ENCODE data around the gene CYRIA.
A peak's percentile ranks its signal among the peaks of the same experiment; 100 is the strongest.

CYRIA gene

DNA sequence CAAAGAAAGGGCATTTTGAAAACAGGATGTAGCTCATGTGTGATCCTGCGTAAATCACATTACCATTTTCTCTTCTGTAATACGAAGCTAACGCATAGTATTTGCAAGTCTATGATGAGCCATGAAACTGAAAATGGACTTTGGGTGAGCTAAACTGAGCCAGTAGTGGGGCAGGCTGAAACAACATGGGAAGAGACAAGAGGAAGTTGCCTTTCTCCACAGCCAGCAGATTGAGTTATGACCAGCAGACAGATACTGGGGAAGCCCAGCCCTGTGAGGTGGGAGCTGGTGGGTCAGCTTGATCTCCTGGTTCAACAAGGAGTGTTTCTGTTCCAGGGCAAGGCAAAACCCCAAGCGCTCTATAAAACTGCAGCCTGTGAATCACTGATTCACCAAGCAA is 11.8 kb downstream of the CYRIA start:
- no peak overlapping the region for H3K4me3 ChIP-seq (ENCODE audit: low read depth, low read length)
- DNase-seq (ENCODE audit: low read depth), result no peak

DNA sequence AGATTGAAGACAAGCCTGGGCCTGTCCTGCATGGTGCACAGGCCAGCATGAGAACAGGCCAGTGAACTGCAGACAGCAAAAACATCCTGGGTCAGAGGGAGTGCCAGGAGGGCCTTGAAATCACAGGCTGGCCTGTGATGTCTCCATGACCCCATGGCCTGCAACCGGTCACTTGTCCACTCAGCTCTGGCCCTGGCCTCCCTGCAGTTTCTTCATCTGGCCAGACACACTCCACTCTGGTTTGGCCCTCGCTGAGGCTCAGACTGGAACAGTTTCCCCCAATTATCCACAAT is 12.6 kb downstream of the CYRIA start:
- H3K4me3 ChIP-seq (ENCODE audit: low read depth, low read length), result no peak overlapping the region

DNA sequence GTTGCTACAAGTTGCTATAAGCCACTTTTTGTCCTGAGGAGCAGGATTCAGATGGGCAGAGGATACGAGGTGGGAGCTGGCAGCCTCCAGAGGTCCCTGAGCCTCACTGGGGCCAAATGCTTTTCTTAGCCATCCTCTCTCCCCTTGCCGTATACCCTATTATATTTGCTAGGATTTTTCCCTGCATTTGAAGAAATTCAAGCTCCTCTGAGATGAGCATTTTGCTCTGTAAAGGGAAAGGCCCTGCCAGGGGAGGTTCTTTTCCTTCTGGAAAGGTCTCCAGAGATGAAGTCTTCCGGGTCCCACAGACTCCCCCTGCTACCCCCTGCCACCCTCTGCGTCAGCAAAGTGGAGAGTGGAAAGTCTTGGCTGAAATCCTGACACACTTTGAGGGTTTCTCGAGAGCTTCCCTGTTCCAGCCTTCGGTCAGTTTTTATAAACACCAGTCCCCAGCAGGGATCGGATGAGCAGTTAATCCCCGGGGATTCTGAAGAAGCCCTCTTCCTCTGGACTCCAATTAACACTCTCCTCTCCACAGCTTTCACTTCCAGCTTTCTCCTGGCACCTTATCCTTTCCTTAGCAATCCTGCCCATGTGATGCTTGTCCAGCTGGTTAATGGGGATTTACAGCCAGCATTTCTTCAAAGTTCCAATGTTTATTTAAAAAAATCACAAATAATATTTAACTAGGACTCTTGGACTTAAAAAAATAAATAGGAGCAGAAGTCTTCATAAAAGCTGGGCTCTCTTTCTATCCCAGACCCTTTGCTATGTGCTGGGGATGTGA is 13.1 kb downstream of the CYRIA start:
- H3K4me3 ChIP-seq (ENCODE audit: low read depth, low read length), result no peak overlapping the region
- no peak for DNase-seq (ENCODE audit: low read depth)

More for the DNA sequence above, 12.6 kb downstream of the CYRIA start:
- no peak for DNase-seq (ENCODE audit: low read depth)

DNA sequence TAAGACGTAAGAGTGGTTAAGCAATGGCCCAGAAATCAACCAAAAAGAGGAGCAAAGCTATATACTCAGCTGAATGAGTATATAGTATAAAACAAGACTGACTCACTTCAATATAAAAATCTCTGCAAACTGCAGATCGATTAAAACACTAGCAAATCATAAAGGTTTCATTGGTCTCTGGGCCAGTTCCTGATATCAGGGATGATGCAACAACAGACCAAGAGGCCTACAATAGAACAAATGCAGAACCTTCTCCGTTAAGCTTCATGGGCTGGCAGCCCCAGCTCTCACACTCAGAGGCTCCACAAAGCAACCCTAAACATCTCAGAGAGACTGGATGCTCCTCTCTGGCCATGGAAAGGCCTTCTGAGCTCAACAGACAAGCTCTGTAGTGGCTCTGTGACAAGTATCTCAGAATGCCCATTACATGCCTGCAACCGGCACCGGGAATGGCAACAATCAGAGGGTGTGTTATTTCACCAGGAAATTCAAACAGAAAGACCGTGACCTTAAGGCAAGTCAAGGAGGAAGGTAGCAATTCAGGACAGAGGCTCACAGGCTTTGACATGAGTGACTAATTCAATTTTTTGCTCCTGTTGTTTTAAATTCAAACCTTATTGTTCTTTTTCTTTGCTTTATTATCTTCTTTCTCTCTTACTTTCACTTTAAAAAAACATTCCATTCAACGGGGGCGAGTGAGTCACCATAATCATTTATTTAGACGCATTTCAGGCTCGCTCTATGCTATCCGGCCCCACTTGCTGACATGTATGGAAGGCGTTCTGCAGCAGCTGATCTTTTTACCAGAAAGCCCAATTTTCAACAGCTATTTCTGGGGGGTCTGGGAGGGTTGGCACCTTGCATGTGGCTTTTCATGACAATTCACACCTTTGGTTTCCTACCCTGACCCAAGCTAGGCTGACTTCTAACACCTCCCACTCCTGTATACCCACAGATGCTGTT is 15.1 kb downstream of the CYRIA start:
- no peak for DNase-seq (ENCODE audit: low read depth)
- peak overlapping the region; percentile 25 for H3K4me3 ChIP-seq (ENCODE audit: low read depth, low read length)

DNA sequence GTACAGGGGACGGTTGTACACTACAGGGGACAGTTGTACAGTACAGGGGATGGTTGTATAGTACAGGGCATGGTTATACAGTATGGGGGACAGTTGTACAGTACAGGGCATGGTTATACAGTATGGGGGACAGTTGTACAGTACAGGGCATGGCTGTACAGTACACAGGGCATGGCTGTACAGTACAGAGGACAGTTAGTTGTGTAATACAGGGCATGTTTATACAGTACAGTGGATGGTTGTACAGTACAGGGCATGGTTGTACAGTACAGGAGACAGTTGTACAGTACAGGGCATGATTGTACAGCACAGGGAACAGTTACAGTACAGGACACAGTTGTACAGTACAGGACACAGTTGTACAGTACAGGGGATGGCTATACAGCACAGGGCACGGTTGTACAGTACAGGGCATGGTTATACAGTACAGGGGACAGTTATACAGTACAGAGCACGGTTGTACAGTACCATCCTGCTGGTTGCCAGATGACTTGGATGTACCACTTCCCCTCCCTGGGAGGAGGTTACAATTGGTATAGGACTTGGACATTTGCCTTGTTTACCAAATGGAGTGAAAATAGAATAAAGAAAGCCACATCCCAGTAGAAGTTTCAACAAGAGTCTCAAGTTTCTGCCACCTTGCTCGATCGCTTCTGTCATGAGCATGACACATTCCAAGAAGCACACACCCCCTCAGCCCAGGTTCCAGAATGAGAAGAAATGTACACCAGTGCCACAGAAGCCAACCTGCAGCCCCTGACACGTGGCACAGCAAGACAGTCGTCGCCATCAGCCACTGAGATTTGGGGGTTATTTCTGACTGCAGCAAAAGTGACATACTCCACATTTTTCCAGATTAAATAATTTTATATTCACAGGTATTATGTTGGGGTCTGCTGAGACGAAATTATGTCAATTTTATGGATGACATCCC is 16.0 kb downstream of the CYRIA start:
- no peak overlapping the region for H3K4me3 ChIP-seq (ENCODE audit: low read depth, low read length)
- DNase-seq (ENCODE audit: low read depth), result no peak

DNA sequence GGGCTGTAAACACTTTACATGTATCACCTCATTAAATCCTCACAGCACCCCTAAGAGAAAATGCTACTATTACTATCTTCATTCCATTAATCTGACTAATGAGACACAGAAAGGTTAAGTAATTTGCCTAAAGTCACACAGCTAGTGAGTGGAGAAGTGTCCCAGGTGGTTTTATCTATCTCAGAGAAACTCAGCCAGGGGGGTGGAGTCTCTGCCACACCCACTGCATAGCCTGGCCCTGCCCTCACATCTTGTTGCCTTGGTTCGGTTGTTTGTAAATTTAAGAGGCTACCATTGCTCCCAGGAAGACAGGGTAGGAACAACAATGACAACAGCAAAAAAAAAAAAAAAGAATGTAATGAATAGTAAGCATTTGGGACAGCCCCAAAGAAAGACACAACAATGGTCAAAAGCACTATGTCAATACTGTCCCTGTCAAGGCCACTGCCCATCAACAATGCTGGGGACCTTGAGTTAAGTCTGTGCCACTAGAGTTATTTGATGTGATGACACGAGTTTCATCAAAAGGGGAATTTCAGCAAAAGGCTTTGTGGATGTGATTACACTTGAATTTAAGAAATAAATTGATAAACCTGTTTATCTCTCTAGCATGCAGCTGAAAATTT is 17.5 kb downstream of the CYRIA start:
- H3K4me3 ChIP-seq (ENCODE audit: low read depth, low read length), result no peak overlapping the region
- no peak for DNase-seq (ENCODE audit: low read depth)

DNA sequence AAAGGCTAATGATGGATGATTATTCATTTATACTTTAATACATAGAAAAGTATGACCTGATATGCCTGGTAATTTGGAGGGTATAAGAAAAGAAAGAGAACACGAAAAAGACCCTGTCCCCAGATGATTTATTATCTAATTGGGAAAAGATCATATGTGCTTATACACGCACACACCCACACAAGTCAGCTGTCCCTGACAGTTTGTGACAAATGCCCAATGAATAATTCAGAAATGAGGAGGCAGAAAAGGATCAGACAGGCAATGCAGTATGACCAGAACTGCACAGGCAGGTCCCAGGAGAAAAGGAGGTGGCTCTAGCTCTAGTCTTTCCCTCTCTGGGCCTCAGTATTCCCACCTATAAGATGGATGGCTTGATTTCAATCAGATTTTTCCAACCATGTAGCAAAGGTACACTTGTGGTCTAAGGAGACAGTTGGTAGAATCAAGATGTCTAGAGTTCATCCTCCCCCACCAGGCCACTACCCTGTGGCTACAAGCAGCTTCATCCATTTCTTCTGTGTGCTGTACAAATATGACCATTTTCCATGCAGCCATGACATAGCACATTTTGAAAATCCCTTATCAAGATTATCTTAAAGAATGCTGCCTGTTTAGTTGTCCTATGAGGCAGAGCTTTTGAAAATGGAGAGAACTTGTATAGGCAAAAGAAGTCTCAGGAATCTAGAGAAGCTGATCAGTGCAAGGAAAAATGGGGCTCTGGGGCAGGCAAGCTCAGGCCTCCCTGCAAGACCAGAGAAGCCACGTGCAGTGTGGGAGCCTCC is 19.7 kb downstream of the CYRIA start:
- no peak for DNase-seq (ENCODE audit: low read depth)
- H3K4me3 ChIP-seq (ENCODE audit: low read depth, low read length), result no peak overlapping the region

DNA sequence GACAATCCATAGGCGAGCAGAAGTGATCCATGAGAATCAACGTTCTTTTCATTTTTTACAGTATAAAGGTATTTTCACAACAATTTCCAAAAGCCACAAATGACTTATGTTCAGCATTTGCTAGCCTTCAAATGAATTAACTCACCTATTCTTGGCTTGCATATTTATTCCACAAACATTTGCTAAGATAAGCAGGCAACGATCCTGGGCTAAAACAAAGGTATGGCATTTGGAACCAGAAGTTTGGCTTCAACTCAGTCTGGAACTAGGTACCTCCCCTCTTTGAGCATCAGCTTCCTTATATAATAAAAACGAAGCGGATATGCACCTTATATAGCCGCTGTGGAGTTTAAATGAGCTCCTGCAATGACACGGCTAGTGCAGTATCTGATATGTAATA is 20.5 kb downstream of the CYRIA start:
- no peak overlapping the region for H3K4me3 ChIP-seq (ENCODE audit: low read depth, low read length)
- DNase-seq (ENCODE audit: low read depth), result no peak

DNA sequence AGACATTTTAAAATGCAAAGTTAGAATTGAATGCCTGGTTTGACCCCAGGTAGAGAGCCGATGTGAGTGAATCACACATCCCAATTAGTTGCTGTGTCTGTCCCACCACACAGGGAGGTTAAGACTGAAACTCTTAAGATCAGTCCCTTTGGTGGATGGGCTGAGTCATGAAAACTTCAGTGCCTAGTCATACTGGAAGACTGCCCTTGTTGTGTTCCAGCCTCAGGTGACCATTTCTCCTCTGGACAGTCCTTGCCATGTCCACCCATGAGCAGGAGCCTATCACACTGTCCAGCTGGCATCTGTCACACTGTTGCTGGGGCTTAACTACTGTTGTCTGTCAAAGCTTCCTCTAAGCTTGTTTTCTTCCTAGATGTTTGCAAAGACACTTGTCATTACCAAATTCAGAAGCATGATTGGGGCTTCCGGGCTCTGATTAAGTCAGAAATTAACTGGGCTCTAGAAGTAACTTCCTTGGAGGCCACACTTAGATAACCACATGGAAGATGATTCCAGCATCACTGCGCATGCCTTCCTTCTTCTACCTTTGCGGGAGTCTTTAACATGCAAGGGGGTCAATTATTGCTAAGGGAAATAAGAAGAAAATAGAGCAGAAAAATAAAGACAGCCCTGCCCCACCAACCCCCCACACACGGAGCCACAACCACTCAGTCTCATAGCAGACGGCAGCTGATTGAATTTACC is 21.3 kb downstream of the CYRIA start:
- no peak for DNase-seq (ENCODE audit: low read depth)
- no peak overlapping the region for H3K4me3 ChIP-seq (ENCODE audit: low read depth, low read length)

DNA sequence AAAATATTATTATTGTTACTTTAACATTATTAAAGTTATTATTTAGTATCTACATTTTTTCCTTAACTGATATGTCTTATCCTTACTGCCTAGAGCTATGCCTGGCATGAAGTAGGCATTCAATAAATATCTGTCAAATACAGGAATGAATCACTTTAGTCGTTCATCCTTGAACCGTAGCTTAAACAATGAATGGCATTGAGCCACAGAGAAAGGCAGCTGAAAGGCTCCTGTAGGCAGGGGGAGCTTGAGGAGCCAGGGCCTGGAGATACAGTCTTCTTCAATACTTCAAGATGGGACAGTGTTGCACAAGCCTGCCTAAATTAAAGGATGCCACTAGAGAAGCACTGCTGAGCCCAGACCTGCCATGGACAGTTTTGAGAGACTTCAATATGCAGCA is 22.5 kb downstream of the CYRIA start:
- DNase-seq (ENCODE audit: low read depth), result no peak
- no peak overlapping the region for H3K4me3 ChIP-seq (ENCODE audit: low read depth, low read length)

DNA sequence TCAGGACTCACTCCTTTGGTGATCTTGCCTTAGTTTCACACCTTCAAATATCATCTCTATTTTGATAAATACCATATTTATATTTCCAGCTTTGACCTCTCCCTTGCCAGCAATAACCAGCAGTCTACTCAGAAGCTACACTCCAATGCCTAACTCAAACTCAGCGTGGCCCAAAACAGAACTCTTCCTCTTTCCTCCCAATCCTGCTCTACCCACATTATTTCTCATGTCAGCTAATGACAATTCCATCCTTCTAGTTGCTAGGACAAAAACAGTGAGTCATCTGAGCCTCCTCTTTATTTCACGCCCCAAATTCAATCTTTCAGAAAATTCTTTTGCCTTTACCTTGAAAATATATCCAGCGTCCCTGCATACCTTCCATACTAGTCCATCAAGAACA is 23.5 kb downstream of the CYRIA start:
- H3K4me3 ChIP-seq (ENCODE audit: low read depth, low read length), result no peak overlapping the region
- DNase-seq (ENCODE audit: low read depth), result no peak

DNA sequence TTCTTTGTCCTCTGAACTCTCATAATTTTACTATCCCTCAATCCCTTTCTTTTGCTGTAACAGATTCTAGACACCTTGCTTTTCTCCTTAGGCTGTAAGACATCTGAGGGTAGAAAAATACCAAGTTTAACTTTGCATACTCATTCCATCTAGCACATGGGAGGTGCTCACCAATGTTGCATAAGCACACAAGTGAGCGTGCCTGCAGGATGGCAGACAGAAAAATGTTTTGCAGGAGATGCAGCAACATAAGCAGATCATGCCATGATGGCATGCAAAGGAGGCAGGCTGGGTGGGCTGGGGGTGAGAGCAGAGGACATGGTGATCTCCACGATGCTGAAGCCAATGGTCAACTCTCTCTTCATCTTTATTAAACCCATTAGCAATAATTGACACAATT is 24.1 kb downstream of the CYRIA start:
- no peak for DNase-seq (ENCODE audit: low read depth)
- no peak overlapping the region for H3K4me3 ChIP-seq (ENCODE audit: low read depth, low read length)

DNA sequence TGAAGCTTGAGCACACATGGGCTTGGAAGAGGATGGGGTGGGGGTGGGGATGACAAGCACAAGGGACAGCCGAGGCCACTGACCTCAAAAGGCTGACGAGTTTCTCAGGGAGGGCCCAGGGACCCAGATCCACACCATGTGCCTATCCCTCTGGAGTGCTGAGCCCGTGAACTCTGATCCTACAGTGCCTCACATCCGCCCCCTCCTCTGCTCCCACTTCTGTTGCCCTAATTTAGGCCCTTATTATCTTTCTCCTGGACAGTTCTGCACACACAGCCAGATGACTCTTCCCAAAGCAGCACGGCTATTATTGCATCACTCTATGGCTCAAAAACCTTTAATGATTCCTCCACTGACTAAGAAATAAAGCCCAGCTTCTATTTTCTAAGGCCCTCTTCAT is 24.8 kb downstream of the CYRIA start:
- H3K4me3 ChIP-seq (ENCODE audit: low read depth, low read length), result no peak overlapping the region
- DNase-seq (ENCODE audit: low read depth), result no peak

DNA sequence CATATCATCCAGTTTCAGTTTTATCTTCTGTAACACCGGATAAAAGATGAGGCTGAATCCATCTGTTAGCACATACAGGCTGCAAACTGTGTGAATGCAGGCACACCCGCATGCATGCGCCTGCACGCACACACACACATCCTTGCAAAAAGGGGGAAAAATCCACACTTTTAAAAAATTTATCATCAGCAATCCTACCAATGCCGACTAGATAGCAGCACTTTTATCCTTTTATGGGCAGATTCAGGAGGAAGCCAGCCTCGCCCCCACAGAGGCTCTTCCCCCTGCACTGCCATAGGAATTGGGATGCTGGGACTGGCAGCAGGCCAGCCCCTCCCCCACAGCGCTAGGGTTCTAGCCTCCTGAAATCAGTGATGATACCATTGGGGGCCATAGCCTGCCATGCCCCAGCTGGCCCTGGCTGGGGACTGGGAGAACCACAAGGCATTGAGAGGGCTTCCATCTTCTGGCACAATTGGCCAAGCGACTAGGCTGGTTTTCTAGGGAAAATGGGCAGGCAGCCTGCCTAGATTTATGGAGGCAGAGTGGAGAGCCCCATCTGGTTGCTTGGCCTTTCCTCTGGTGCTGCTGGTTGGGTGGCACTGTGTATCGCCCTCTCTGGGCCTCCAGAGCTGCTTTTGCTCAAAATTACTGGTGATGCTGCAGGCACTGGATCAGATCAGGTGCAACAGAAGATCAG is 25.5 kb downstream of the CYRIA start:
- no peak for DNase-seq (ENCODE audit: low read depth)
- no peak overlapping the region for H3K4me3 ChIP-seq (ENCODE audit: low read depth, low read length)

DNA sequence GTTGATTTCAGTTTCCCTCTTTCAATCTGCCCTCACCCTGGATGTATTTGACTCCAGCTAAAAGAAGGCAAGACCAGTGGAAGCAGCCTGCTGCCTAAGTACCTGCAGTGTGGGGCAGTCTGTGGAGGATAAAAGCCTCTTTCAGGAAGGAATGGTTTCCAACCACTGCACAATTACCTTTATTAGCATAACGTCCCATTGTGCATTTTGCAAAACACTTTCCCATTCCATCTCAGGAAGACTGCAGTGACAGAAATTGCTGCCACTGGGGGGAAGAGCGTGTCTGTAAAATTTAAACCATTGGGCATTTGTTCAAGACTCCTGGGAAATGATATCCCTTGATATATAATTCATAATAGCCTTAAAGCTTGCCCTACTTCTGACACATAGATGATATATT is 26.2 kb downstream of the CYRIA start:
- no peak for DNase-seq (ENCODE audit: low read depth)
- H3K4me3 ChIP-seq (ENCODE audit: low read depth, low read length), result no peak overlapping the region

DNA sequence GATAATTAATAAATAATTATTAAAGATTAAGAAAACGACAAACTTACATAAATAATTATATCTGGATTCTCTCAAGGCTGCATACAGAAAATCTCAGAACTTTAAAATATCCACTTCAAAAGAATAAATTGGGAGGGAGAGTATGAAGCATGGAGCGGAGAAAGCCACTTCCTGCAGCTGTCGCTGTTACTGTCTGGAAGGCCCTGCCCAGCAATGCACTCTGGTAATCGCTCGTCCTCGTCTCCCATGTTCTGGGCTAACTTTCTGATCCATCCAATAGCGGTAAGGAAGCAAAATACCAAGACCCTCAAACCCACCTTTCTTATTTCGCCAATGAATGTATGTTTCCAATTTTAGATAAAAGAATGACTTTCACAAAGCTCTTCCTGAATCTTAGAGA is 26.7 kb downstream of the CYRIA start:
- no peak overlapping the region for H3K4me3 ChIP-seq (ENCODE audit: low read depth, low read length)
- DNase-seq (ENCODE audit: low read depth), result no peak

DNA sequence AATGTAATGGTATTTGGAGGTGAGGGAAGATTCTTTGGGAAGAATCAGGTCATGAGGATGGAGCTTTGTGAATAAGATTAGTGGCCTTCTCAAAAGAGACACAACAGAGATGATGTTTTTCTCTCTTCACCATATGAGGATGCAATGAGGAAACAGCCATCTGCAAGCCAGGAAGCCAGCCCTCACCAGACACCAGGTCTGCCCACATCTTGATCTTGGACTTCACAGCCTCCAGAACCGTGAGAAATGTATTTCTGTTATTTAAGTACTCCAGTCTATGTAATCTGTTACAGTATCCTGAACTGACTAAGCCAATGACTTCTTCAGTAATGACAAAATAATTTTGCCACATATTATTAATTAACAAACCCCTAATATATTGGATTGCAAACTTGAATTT is 28.3 kb downstream of the CYRIA start:
- H3K4me3 ChIP-seq (ENCODE audit: low read depth, low read length), result no peak overlapping the region
- DNase-seq (ENCODE audit: low read depth), result no peak

Measured in skeletal muscle cell (primary cell).